Thyroid gland (tissue), 4 donors: Measurements from ENCODE around the gene OTOF. TPM values are rescaled to one million over a fixed set of nuclear protein-coding genes. Genes with fewer than 3 reads are reported as not detected.

ENCODE experiments used
- DNase-seq, 2 donors: peaks; one replicate each; pipeline ENCODE4 v3.0.0-alpha.2; 2019
- H3K27ac ChIP-seq, 3 donors: fragments of 200-600 bp; sonication (generic); 1 replicate in 2 of 3; 2 replicates in 1 of 3; pipeline ENCODE4 v1.5.1; 2016 to 2019; ENCODE audit warnings: mild to moderate bottlenecking in 1 of 3, moderate library complexity in 1 of 3
- H3K27me3 ChIP-seq: fragments of 200-600 bp; sonication (generic); one replicate; pipeline ENCODE4 v1.5.1; 2019
- H3K36me3 ChIP-seq, 2 donors: fragments of 200-600 bp; sonication (generic); one replicate each; pipeline ENCODE4 v1.5.1; 2016 to 2019
- H3K4me1 ChIP-seq, 2 donors: fragments of 200-600 bp; sonication (generic); one replicate each; pipeline ENCODE4 v1.5.1; 2017 to 2019
- H3K4me3 ChIP-seq, 3 donors: fragments of 200-600 bp; sonication (generic); replicated peaks in 1 of 3; 1 replicate in 2 of 3; 2 replicates in 1 of 3; pipeline ENCODE4 v1.5.1; 2016; ENCODE audit warnings: mild to moderate bottlenecking in 1 of 3
- H3K9me3 ChIP-seq: fragments of 200-600 bp; sonication (generic); one replicate; pipeline ENCODE4 v1.5.1; 2017
- CTCF ChIP-seq, 6 experiments: fragments of 200-600 bp in 3 of 6; fragments of 450-650 bp in 3 of 6; sonication (generic) in 3 of 6; IDR thresholded peaks; one replicate each; pipeline ENCODE4 v1.5.1; 2016 to 2019; ENCODE audit warnings: antibody characterized with exemption in 6 of 6, mild to moderate bottlenecking in 2 of 6, inconsistent platforms in 1 of 6, moderate library complexity in 1 of 6
- POLR2A ChIP-seq, 2 donors: fragments of 450-650 bp; IDR thresholded peaks; one replicate each; pipeline ENCODE4 v1.6.1; 2017; ENCODE audit warnings: antibody characterized with exemption in 2 of 2, mild to moderate bottlenecking in 2 of 2, moderate library complexity in 1 of 2
- WGBS, 2 donors: methylation state at CpG; one replicate each; pipeline ENCODE4 v1.1.5; 2017; 5-methylcytosine and 5-hydroxymethylcytosine counted together
- intact Hi-C: fragments of 100-400 bp; cut with DNase I; formaldehyde crosslinking; loops from one replicate; pipeline ENCODE4 v1.15.1; 2023
- total RNA-seq, 4 donors: library from RNA; depleted of rRNA; stranded (reverse); fragments of >200 nt; gene quantifications; one replicate each; pipeline ENCODE4 v1.2.3, GENCODE V29; 2016

OTOF gene
- total RNA-seq, 4 donors from 2014 or later: 0.67 TPM; not detected in 3

- no peak for TF ChIP-seq CTCF (IDR thresholded peaks at IDR 0.05)
- TF ChIP-seq POLR2A (IDR thresholded peaks at IDR 0.05): no peak
- no peak overlapping the region for H3K27ac ChIP-seq
- H3K27me3 ChIP-seq: no peaks in the 10 kb centered on the region
- no peaks in the 10 kb centered on the region for H3K4me1 ChIP-seq
- H3K4me3 ChIP-seq: no peak overlapping the region
- H3K9me3 ChIP-seq: no peaks in the 10 kb centered on the region
- WGBS, 2 donors: 86 to 91% methylated on average over 5 of the region's 5 CpGs
- no peak for DNase-seq
- intact Hi-C loops: no loop called here
- no peaks in the 10 kb centered on the region for H3K36me3 ChIP-seq
These were observed 56.0 kb downstream of the OTOF start for GRCh38 chr2:26421961-26422360.

GRCh38 chr2:26414311-26414710 lies 63.6 kb downstream of the OTOF start:
- TF ChIP-seq POLR2A (IDR thresholded peaks at IDR 0.05): no peak
- no peak for TF ChIP-seq CTCF (IDR thresholded peaks at IDR 0.05)
- 95 to 98% methylated on average over 3 of the region's 3 CpGs for WGBS, 2 donors
- no peaks in the 10 kb centered on the region for H3K4me1 ChIP-seq
- H3K27me3 ChIP-seq: no peaks in the 10 kb centered on the region
- H3K4me3 ChIP-seq: no peak overlapping the region
- no peak overlapping the region for H3K27ac ChIP-seq
- no peaks in the 10 kb centered on the region for H3K9me3 ChIP-seq
- intact Hi-C loops: no loop called here
- H3K36me3 ChIP-seq: no peaks in the 10 kb centered on the region
- DNase-seq: no peak

GRCh38 chr2:26412091-26412673 lies 65.7 kb downstream of the OTOF start:
- Histone ChIP-seq H3K36me3 (no peaks in the 10 kb centered on the region), H3K9me3 (no peaks in the 10 kb centered on the region), H3K4me1 (no peaks in the 10 kb centered on the region), H3K27me3 (no peaks in the 10 kb centered on the region), H3K4me3 (no peak overlapping the region), H3K27ac (no peak overlapping the region)
- WGBS, 2 donors: 81 to 82% methylated on average over 10 of the region's 10 CpGs
- TF ChIP-seq CTCF (IDR thresholded peaks at IDR 0.05): no peak
- no peak for TF ChIP-seq POLR2A (IDR thresholded peaks at IDR 0.05)
- intact Hi-C loops: no loop called here
- DNase-seq: no peak

- Histone ChIP-seq H3K27ac (no peak overlapping the region), H3K36me3 (no peaks in the 10 kb centered on the region), H3K4me3 (no peak overlapping the region), H3K4me1 (no peaks in the 10 kb centered on the region), H3K9me3 (no peaks in the 10 kb centered on the region), H3K27me3 (no peaks in the 10 kb centered on the region)
- no peak for DNase-seq
- intact Hi-C loops: no loop called here
- 91 to 94% methylated on average over 6 of the region's 6 CpGs for WGBS, 2 donors
- no peak for TF ChIP-seq CTCF (IDR thresholded peaks at IDR 0.05)
- no peak for TF ChIP-seq POLR2A (IDR thresholded peaks at IDR 0.05)
These were observed 66.5 kb downstream of the OTOF start for GRCh38 chr2:26411419-26411818.

GRCh38 chr2:26410764-26411243 lies 67.1 kb downstream of the OTOF start:
- no peak for TF ChIP-seq POLR2A (IDR thresholded peaks at IDR 0.05)
- TF ChIP-seq CTCF (IDR thresholded peaks at IDR 0.05): no peak
- Histone ChIP-seq H3K27ac (no peak overlapping the region), H3K4me1 (no peaks in the 10 kb centered on the region), H3K27me3 (no peaks in the 10 kb centered on the region), H3K9me3 (no peaks in the 10 kb centered on the region), H3K4me3 (no peak overlapping the region), H3K36me3 (no peaks in the 10 kb centered on the region)
- intact Hi-C loops: no loop called here
- 90 to 93% methylated on average over 2 of the region's 2 CpGs for WGBS, 2 donors
- no peak for DNase-seq
